ENCODE measurements around the gene MCF2L.

DNA sequence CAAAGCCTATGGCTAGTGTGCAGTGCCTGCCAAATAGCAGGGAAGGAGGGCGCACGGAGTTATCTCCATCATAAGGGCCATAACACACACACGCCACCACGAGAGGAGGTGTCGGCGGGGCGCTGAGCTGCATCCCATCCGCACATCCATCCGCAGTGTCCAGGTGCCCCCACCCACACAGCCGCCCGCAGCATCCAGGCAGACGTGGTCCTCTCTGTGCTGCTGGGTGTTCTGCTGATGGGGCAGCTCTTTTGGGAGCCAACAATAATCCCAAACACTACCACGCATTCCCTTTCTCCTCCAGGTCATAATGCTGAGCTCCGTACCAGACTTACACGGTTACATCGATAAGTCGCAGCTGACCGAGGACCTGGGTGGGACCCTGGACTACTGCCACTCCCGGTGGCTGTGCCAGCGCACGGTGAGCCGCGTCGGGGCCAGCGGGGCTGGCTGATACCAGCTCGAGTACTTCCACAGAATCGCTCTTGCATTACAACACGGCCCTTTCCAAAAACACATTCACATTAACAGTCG, 95.1 kb downstream of the MCF2L start:
- TF ChIP-seq, protein P1, sequence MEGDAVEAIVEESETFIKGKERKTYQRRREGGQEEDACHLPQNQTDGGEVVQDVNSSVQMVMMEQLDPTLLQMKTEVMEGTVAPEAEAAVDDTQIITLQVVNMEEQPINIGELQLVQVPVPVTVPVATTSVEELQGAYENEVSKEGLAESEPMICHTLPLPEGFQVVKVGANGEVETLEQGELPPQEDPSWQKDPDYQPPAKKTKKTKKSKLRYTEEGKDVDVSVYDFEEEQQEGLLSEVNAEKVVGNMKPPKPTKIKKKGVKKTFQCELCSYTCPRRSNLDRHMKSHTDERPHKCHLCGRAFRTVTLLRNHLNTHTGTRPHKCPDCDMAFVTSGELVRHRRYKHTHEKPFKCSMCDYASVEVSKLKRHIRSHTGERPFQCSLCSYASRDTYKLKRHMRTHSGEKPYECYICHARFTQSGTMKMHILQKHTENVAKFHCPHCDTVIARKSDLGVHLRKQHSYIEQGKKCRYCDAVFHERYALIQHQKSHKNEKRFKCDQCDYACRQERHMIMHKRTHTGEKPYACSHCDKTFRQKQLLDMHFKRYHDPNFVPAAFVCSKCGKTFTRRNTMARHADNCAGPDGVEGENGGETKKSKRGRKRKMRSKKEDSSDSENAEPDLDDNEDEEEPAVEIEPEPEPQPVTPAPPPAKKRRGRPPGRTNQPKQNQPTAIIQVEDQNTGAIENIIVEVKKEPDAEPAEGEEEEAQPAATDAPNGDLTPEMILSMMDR (IDR thresholded peaks at IDR 0.05), result no peak
- TF ChIP-seq POLR2A (IDR thresholded peaks at IDR 0.05), result no peak
